Measurements from ENCODE around the gene CYP19A1.

CYP19A1 gene

DNA sequence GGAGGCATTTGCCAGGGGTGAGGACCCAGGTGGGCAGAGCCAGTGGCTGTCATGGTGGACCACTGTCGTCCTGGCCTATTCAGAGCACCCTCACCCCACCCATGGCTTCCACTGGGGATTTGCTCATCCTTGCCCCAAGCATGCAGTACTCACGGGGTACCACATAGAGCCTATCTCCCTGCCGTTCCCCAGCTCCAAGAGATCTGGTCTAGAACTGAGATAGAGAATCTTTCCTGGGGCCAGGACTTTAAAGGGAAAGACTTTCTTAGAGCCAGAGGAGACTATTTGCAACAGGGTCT, 166.8 kb downstream of the CYP19A1 start:
- no peak overlapping the region for H3K4me3 ChIP-seq (ENCODE audit: low read depth, low read length)
- TF ChIP-seq, protein P1, sequence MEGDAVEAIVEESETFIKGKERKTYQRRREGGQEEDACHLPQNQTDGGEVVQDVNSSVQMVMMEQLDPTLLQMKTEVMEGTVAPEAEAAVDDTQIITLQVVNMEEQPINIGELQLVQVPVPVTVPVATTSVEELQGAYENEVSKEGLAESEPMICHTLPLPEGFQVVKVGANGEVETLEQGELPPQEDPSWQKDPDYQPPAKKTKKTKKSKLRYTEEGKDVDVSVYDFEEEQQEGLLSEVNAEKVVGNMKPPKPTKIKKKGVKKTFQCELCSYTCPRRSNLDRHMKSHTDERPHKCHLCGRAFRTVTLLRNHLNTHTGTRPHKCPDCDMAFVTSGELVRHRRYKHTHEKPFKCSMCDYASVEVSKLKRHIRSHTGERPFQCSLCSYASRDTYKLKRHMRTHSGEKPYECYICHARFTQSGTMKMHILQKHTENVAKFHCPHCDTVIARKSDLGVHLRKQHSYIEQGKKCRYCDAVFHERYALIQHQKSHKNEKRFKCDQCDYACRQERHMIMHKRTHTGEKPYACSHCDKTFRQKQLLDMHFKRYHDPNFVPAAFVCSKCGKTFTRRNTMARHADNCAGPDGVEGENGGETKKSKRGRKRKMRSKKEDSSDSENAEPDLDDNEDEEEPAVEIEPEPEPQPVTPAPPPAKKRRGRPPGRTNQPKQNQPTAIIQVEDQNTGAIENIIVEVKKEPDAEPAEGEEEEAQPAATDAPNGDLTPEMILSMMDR (IDR thresholded peaks at IDR 0.05; ENCODE audit: low read depth, low read length): no peak

DNA sequence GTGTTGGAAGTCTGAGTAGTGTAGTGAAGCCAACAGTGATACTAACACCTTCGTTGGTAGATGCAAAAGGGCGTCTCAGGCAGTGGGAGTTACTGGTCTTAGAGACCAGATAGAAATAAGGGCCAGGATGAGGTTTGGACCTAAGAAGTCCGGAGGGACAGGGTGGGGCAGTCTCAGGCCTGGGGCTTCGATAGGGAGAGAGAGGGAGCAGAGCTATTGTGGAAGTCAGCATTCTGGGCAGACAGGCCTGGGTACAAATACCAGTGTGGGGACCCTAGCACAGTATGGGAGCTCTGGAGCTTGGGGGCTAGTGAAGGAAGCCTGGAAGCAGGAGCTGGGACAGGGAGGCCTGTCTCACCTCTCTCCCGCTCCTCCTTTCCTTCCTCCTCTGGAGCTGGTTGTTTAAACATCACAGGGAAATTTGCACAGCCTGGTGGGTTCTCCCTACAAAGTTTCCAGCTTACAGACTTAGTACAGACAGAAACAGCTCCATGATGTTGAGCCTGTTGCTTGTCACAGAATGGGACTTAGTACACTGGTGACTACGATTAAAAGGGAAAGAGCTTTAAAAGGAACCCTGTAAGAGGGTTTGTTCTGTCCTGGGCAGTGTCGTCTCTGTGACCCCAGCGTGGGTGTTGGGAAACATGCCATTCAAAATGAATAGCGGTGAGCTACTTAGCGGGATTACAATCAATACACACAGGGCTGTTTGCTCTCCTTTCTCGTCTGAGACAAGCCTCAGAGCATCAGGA, 167.3 kb downstream of the CYP19A1 start:
- TF ChIP-seq, protein P1 (IDR thresholded peaks at IDR 0.05; ENCODE audit: low read depth, low read length): no peak
- no peak overlapping the region for H3K4me3 ChIP-seq (ENCODE audit: low read depth, low read length)

DNA sequence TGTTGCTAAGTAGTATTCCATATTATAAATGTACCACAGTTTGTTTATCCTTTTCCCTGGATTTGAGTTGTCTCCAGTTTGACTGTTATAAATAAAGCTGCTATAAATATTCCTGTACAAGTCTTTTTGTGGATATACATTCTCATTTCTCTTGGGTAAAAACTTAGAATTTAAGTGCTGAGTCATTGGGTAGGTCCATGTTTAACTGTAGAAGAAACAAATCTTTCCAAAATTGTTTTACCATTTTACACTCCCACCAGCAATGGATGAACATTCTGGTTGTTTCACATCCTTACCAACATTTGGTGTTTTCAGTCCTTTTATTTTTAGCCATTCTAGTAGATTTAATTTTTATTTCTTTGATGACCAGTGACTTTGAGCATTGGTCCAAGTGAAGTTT, 169.7 kb downstream of the CYP19A1 start:
- TF ChIP-seq, protein P1 (IDR thresholded peaks at IDR 0.05; ENCODE audit: low read depth, low read length): no peak
- H3K4me3 ChIP-seq (ENCODE audit: low read depth, low read length): no peak overlapping the region

DNA sequence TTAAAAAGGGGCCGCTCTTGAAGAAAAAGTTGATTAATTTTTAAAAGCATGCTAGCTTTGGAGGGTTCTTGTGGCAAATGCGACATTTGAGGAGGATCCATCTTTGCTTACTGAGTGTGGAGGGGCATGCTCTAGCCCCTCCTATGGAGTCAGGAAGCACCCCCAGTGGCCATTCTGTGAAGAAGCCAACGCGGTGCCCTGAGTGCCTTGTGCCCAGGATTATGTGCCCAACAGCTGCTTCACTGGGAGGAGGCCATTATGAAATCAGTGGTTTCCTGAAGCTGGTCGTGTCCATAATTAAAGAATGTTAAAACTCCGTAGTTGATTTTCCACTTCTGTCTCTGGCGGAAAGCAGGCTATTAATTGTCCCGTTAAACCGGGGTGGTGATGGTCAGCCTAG, 174.6 kb downstream of the CYP19A1 start:
- TF ChIP-seq, protein P1 (IDR thresholded peaks at IDR 0.05; ENCODE audit: low read depth, low read length): no peak

DNA sequence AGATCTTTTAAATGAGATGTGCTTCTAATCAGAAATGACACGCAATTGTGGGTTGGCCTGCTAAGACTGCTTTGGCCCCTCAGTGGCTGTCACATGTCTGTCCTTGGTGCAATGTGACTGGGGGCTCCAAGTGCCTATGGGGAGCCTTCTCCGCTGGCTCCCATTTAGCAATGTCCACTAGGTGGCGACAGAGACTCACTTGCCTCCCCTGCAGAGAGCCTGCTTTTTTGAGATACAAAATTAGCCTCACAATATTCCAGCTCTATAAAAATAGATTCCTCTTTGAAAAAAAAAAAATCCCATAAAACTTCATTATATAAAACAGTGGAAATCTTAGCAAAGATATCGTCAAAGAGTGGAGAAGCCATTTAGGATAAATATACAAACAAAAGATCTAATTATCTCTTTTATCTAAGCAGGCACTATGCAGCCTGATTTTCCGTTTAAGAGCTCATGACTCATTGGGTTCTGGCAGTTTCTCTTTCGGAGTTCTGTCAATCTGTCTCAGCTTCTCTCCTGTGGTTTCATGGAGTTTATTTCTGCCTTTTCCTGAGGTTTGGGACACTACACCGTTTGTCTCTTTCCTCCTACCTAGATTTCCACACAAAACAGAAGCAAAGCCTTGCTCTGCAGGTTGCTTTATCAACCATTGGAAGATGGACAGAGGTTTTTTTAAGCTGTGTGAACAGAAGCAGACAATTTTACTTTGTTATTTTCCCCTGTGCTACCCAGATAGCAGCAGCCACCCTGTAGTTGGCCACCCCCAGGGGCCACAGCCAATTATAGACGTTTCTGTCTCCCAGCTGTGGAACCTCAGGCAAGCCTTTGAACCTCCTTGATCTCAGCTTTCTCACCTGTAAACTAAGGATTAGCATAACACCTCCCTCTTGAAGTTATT, 175.3 kb downstream of the CYP19A1 start:
- peak overlapping the region; percentile 37 for H3K4me3 ChIP-seq (ENCODE audit: low read depth, low read length)
- TF ChIP-seq, protein P1 (IDR thresholded peaks at IDR 0.05; ENCODE audit: low read depth, low read length): peak; percentile 96

More for the DNA sequence above, 174.6 kb downstream of the CYP19A1 start:
- no peak overlapping the region for H3K4me3 ChIP-seq (ENCODE audit: low read depth, low read length)

DNA sequence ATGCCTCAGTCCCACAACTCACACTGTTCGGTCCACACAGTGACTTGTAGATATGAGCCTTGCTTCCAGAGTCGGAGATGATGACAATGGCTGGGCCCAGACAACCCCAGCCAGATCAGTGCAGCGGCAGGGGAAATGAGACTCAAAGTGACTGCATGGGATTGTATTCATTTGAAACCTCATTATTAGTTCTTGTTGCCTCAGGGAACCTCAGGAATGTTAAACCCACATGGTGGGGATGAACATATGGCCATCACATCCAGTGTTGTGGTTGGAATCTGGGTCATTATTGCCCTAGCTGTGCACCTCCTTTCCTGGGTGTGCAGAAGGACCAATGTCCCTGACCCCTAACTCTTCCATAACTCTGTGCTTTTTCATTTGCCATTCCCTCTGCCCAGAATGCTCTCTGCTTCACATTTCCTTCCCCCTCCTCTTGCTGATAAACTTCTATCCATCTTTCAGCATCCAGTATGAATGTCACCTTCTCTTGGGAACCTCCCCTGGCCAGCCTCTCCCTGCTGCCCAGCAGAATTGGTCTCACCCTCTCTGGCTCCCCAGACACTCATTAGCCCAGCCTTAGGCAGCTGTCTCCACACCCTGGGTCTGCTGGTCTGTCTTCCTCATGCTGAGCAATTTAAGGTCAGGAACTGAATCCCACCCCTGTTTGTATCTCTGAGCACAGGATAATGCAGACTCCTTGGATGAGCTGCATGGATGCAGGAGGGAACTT, 176.7 kb downstream of the CYP19A1 start:
- no peak overlapping the region for H3K4me3 ChIP-seq (ENCODE audit: low read depth, low read length)
- TF ChIP-seq, protein P1 (IDR thresholded peaks at IDR 0.05; ENCODE audit: low read depth, low read length): no peak
